ENCODE measurements around the gene BUB1B.

DNA sequence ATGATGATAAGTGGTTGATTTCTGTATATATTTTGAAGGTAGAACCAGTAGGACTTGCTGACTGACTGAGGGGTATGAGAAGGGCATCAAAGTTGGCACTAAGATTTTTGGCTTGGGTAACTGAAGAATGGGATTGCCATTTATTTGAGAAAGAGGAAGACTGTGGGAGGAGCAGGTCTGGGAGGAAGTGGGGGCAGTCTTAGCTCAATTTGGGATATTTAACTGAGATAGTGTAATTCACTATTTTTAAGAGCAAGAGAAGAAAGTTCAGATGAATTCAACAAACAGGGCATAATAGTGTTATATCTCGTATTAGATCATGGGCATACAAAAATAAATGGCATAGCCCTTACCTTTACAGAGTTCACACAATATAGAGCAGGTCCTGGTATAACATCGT, 1.7 kb downstream of the BUB1B start:
- TF ChIP-seq, protein P1, sequence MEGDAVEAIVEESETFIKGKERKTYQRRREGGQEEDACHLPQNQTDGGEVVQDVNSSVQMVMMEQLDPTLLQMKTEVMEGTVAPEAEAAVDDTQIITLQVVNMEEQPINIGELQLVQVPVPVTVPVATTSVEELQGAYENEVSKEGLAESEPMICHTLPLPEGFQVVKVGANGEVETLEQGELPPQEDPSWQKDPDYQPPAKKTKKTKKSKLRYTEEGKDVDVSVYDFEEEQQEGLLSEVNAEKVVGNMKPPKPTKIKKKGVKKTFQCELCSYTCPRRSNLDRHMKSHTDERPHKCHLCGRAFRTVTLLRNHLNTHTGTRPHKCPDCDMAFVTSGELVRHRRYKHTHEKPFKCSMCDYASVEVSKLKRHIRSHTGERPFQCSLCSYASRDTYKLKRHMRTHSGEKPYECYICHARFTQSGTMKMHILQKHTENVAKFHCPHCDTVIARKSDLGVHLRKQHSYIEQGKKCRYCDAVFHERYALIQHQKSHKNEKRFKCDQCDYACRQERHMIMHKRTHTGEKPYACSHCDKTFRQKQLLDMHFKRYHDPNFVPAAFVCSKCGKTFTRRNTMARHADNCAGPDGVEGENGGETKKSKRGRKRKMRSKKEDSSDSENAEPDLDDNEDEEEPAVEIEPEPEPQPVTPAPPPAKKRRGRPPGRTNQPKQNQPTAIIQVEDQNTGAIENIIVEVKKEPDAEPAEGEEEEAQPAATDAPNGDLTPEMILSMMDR (IDR thresholded peaks at IDR 0.05) = no peak
- TF ChIP-seq POLR2A (IDR thresholded peaks at IDR 0.05) (no peak), POLR2AphosphoS5 (IDR thresholded peaks at IDR 0.05) (no peak)

Measured in sigmoid colon (tissue), 4 donors.